Activated naive CD8-positive, alpha-beta T cell treated with anti-CD3 and anti-CD28 coated beads, Interleukin-2, amount 50 U/mL, for 16 hours (primary cell): Measurements from ENCODE around the gene RILP.
"Not testable (repeated sequence)": the region's sequence is repeated elsewhere in the genome, so short reads cannot be mapped to it uniquely, and the experiment has no call there.

ENCODE experiments used
- DNase-seq: peaks from one replicate; pipeline ENCODE4 v3.0.0-alpha.2; 2020; ENCODE audit warnings: low read depth, low spot score

Gene RILP

DNA sequence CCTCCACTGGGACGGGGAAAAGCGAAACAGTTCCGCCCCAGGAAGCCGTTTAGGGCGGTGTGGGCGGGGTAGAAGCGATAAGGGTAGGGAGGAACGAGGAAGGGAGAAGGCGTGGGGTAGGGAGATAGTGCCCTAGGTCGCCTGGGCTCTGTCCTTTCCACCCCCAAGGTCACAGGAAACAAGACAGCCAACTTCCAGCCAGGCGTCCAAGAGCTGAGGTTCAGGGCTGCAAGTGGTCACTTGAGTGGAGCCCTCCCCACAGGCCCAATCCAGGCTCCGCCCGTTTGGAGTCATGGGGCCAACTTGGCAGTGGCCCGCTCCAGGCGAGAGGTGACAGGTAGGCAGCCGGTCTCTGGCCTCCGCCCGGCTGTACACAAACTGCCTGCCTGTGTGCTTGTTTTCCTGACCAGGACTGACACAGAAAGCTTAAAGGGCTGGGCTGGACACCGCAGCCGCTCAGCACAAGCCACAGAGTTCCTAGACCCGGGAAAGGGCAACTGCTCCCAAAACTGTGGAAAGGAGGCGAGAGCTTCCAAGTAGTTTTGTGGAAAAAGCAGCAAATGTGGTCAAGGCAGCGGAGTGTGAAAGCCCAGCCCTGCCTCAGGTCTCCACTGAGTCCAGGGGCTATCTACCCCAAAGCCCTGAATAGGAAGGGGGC lies at the start of gene RILP:
RILP (minus strand) TSS at position 23 of the 658 bp plus-strand sequence. CDS start 62 bp downstream, outside the sequence.
- no peak for DNase-seq

DNA sequence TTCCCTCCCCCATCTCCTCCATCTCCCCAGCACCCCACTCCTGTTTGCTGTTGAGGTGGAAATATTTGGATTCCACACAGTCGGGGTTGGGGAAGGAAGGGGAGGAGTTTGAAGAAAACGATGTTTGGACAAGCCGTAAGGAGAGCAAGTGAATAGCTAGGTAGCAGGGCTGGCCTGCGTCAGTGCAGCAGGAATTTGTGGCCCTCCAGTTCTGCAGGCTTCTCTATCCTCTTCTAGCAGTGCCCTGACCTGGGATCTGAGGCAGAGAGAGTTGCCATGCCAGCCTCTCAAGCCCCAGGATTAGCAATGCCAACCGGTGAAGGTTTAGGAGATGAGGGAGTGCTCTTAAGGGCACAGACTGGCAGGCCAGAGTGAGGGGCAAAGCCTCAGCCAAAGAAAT lies 48.0 kb upstream of the RILP start:
- no peak for DNase-seq

DNA sequence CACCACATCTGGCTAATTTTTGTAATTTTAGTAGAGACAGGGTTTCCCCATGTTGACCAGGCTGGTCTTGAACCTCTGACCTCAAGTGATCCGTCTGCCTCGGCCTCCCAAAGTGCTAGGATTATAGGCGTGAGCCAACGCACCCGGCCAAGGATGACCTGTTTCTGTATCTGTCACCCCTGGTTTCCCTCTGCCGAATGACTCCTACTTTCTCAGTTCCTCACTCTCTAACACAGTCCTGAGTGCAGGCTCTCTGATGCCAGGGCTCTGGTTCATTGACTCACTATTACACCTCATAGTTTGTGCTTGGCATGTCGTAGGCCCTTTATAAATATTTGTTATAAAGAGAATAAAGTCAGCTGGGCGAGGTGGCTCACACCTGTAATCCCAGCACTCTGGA lies 45.7 kb upstream of the RILP start:
- DNase-seq = no peak

- no peak for DNase-seq
Measured at GRCh38 chr17:1693339-1693738, 43.7 kb upstream of the RILP start.

DNA sequence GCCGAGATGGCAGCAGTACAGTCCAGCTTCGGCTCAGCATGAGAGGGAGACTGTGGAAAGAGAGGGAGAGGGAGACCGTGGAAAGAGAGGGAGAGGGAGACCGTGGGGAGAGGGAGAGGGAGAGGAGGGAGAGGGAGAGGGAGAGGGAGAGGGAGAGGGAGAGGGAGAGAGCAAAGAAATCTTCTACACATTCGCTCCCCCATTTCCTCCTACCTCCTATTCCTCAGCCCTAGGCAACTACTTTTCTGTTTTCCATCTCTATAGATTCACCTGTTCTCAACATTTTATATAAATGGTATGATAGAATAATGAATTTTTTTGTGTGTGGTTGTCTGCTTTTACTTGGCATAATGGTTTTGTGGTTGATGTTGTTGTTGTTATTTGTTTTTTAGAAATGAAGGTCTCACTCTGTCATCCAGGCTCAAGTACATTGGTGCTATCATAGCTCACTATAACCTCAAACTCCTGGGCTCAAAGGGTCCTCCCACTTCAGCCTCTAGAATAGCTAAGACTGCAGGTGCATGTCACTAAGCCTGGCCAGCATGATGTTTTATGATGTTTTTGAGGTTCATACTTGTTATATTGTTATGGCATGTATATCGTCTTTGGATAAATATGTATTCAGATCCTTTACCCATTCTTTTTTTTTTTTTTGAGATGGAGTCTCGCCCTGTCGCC lies 41.0 kb upstream of the RILP start:
- DNase-seq = no peak

- not testable (repeated sequence) for DNase-seq
Measured at GRCh38 chr17:1688405-1688804, 38.7 kb upstream of the RILP start.

- no peak for DNase-seq
Measured at GRCh38 chr17:1686086-1686485, 36.4 kb upstream of the RILP start.

GRCh38 chr17:1684378-1685189 lies 34.9 kb upstream of the RILP start, which contains the start of gene PRPF8:
PRPF8 (minus strand) TSS chr17:1684867; CDS start chr17:1684571, 296 bp downstream.
- DNase-seq = peak; percentile 98

- DNase-seq = no peak
Measured at GRCh38 chr17:1683459-1683858, 33.8 kb upstream of the RILP start.

GRCh38 chr17:1676401-1676800 lies 26.7 kb upstream of the RILP start:
- no peak for DNase-seq

DNA sequence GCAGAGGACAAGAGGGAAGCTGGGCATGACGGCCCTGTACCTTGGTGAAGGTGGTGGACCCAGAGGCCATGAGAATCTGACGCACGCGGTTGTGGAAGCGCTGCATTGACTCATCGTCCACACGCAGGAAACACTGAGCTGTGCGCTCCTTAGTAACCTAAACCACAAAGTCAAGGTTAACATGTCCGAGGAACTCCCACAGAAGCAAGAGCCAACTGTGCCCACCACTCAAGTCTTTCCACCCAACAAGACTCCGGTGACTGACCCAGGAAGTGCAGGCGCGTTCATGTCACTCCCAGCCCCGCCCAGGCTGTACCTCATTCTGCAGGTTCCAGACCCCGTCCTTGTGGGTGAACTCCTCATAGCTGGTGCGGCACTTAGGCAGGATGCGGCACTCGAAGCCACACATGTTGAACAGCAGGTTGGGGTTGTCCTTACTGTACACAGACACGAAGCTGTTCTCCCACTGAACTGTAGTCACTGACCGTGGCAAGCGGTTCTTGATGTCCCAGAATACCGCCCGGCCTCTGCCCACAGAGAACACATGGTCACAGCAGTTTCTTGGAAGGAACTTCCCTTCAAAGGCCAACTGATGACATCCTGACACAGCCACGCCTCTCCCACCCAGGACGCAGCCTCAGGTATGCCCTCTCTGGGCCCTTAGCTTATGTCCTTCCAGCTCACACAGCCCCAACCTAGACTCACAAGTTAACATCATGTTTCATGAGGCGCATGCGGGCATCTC lies 23.5 kb upstream of the RILP start:
- no peak for DNase-seq

DNA sequence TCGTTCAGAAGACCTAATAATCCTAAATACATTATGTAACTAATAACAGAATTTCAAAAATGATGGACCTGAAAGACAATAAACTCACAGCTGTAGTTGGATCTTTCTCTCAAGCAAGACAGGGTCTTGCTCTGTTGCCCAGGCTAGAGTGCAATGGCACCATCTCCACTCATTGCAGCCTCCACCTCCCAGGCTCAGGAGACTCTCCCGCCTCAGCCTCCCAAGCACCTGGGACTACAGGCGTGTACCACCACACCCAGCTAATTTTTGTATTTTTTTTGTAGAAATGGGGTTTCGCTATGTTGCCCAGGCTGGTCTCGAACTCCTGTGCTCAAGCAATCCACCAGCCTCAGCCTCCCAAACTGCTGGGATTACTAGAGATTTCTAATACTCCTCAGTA lies 14.3 kb upstream of the RILP start:
- not testable (repeated sequence) for DNase-seq

- DNase-seq = no peak
Measured at GRCh38 chr17:1661045-1661444, 11.4 kb upstream of the RILP start.

GRCh38 chr17:1658100-1658499 lies 8.4 kb upstream of the RILP start:
- DNase-seq = no peak

- DNase-seq = no peak
Measured at GRCh38 chr17:1653735-1654134, 4.1 kb upstream of the RILP start.

GRCh38 chr17:1652794-1653193 lies 3.1 kb upstream of the RILP start:
- DNase-seq = not testable (repeated sequence)

DNA sequence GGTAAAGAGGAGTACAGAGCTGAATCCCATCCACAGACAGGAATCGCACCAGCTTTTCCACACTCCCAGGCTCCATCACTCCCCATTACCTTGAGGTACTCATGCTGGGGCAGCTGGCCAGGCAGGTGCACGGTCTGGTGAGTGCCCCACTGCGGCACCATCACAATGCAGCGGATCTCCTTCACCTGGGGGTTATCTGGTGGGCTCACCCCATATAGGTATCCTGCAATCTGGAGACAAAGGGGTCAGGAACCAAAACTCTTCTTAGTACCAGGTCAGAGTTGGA lies 1.8 kb upstream of the RILP start:
- DNase-seq = no peak

GRCh38 chr17:1650731-1651558 lies 1.3 kb upstream of the RILP start:
- no peak for DNase-seq

GRCh38 chr17:1648963-1649843 lies 463 bp downstream of the RILP start:
- peak; percentile 78 for DNase-seq
